Activated naive CD8-positive, alpha-beta T cell treated with anti-CD3 and anti-CD28 coated beads for 36 hours (primary cell): ENCODE measurements around the gene KRTAP5-8. TPM values are rescaled to one million over a fixed set of nuclear protein-coding genes. Genes with fewer than 3 reads are reported as not detected.
"Not testable (repeated sequence)": the region's sequence is repeated elsewhere in the genome, so short reads cannot be mapped to it uniquely, and the experiment has no call there.

Experiments used
- DNase-seq: peaks from one replicate; pipeline ENCODE4 v3.0.0; 2021
- H3K27ac Mint-ChIP-seq: one replicate; pipeline ENCODE4 v1.8.0; 2022; ENCODE audit warnings: mild to moderate bottlenecking, moderate library complexity, mixed read lengths
- H3K27me3 Mint-ChIP-seq: one replicate; pipeline ENCODE4 v1.8.0; 2022; ENCODE audit warnings: mild to moderate bottlenecking, mixed read lengths
- H3K36me3 Mint-ChIP-seq: one replicate; pipeline ENCODE4 v1.8.0; 2021; ENCODE audit warnings: mild to moderate bottlenecking, mixed read lengths
- H3K4me1 Mint-ChIP-seq: one replicate; pipeline ENCODE4 v1.8.0; 2021; ENCODE audit warnings: mixed read lengths
- H3K4me3 Mint-ChIP-seq: one replicate; pipeline ENCODE4 v1.8.0; 2022; ENCODE audit warnings: mild to moderate bottlenecking, moderate library complexity, mixed read lengths
- H3K9me3 Mint-ChIP-seq: one replicate; pipeline ENCODE4 v1.8.0; 2022; ENCODE audit warnings: mixed read lengths
- total RNA-seq, 2 experiments: library from RNA; stranded (reverse); gene quantifications; one replicate each; pipeline ENCODE4 v1.2.3, GENCODE V29; 2021

Gene KRTAP5-8
- total RNA-seq, 2 experiments from 2014 or later: not detected

DNA sequence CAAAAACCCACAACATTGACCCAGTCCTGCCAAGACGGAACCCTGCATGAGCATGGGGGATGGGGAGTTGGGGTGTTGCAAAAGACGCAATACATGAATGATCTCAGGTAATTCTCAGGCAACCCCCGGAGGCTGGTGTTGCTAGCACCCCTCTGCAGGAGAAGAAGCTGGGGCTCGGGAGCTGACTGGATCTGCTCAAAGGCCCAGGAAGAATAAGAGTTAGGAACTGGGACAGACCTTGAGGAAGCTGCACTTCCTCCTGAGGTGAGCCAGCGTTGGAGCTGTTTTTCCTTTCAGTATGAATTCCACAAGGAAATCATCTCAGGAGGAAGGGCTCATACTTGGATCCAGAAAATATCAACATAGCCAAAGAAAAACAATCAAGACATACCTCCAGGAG lies 10.3 kb downstream of the KRTAP5-8 start, which contains the start of gene KRTAP5-9:
Gene KRTAP5-9 (plus strand): TSS at position 301 of the 400 bp plus-strand sequence. CDS start 238 bp downstream, outside the sequence.
- H3K4me1 Mint-ChIP-seq: peaks cover 18% of the 10 kb centered on the region
- H3K36me3 Mint-ChIP-seq: no peaks in the 10 kb centered on the region
- peaks cover 17% of the 10 kb centered on the region for H3K27me3 Mint-ChIP-seq
- H3K9me3 Mint-ChIP-seq: no peaks in the 10 kb centered on the region
- no peak within 1 kb of the TSS for H3K27ac Mint-ChIP-seq
- H3K4me3 Mint-ChIP-seq: no peak within 1 kb of the TSS
- DNase-seq: no peak

DNA sequence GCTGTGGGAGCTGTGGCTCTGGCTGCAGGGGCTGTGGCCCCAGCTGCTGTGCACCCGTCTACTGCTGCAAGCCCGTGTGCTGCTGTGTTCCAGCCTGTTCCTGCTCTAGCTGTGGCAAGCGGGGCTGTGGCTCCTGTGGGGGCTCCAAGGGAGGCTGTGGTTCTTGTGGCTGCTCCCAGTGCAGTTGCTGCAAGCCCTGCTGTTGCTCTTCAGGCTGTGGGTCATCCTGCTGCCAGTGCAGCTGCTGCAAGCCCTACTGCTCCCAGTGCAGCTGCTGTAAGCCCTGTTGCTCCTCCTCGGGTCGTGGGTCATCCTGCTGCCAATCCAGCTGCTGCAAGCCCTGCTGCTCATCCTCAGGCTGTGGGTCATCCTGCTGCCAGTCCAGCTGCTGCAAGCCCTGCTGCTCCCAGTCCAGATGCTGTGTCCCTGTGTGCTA lies 10.9 kb downstream of the KRTAP5-8 start:
- peaks cover 12% of the 10 kb centered on the region for H3K4me1 Mint-ChIP-seq
- no peak overlapping the region for H3K4me3 Mint-ChIP-seq
- peaks cover 17% of the 10 kb centered on the region for H3K27me3 Mint-ChIP-seq
- no peak overlapping the region for H3K27ac Mint-ChIP-seq
- no peaks in the 10 kb centered on the region for H3K9me3 Mint-ChIP-seq
- no peak for DNase-seq
- H3K36me3 Mint-ChIP-seq: no peaks in the 10 kb centered on the region

DNA sequence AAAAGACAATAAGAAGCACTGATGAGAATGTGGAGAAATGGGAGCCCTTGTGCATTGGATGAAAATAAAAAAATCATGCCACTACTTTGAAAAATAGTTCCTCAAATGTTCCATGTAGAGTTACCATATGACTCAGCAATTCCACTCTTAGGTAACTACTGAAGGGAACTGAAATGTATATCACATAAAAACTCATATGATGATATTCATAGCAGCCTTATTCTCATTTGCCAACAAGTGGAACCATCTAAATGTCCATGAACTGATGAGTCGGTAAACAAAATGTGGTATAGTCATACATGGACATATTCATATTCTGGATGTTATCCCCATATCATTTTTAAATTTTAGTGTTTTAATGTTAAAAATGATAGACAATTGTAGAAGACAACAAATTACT lies 13.9 kb downstream of the KRTAP5-8 start:
- Mint-ChIP-seq H3K4me1 (peaks cover 5% of the 10 kb centered on the region), H3K36me3 (no peaks in the 10 kb centered on the region), H3K9me3 (no peaks in the 10 kb centered on the region), H3K27ac (no peak overlapping the region), H3K27me3 (peaks cover 13% of the 10 kb centered on the region), H3K4me3 (no peak overlapping the region)
- no peak for DNase-seq

DNA sequence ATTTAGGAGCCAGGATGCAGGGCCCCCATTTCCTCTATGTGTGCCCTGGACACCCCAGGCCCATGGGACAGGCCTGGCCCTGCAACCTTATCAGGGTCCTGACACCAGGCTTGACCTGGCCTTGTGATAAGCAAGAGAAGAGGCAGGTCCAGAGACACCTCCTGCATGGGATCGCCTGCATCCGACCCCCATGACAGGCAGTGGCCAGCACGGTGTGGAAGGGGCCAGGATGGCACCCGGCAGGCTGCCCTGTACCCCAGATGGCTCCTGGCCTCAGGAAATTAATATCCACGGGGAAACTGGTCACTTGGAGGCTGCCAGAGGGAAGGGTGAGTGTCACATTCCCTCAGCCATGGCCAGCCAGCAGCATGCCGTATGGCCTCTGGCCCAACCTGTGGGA lies 17.2 kb downstream of the KRTAP5-8 start:
- no peak overlapping the region for H3K27ac Mint-ChIP-seq
- H3K27me3 Mint-ChIP-seq: peaks cover 17% of the 10 kb centered on the region
- H3K36me3 Mint-ChIP-seq: no peaks in the 10 kb centered on the region
- no peaks in the 10 kb centered on the region for H3K9me3 Mint-ChIP-seq
- peaks cover 5% of the 10 kb centered on the region for H3K4me1 Mint-ChIP-seq
- DNase-seq: no peak
- no peak overlapping the region for H3K4me3 Mint-ChIP-seq

DNA sequence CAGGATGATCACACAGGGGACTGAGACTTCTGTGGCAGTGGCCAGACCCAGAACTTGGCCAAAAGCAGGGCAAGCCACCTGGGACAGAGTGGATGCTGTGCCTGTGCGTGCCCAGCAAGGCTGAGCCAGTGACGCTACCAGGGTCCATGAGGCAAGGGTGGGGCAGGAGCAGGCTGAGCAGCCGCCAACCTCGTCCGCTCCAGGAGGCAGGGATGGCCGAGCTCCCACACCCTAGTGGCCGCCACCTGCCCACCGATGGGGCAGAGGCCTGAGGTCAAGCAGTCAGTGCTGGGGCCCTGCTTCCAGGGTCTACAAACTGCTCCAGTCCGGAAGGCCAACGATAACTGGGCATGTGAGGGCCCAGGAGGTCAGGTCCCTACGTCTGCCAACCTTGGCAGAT lies 17.7 kb downstream of the KRTAP5-8 start:
- Mint-ChIP-seq H3K4me1 (peaks cover 5% of the 10 kb centered on the region), H3K36me3 (no peaks in the 10 kb centered on the region), H3K4me3 (no peak overlapping the region), H3K27ac (no peak overlapping the region), H3K9me3 (no peaks in the 10 kb centered on the region), H3K27me3 (peaks cover 15% of the 10 kb centered on the region)
- DNase-seq: no peak

DNA sequence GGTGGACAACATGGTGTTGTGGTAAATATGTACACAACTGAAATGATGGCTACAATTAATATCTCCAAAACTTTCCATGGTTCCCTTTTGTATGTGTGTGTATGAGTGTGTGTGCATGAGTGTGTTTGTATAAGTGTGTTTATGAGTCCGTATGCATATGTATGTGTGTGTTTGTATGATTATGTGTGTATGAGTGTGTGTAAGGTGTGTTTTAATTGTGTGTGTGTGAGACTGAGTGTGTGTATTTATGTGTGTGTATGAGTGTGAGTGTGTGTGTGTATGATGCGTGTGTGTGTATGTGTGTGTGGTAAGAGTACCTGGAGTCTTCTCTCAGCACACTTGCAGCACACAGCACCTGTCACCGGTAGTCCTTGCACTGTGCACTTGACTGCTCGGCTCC lies 18.2 kb downstream of the KRTAP5-8 start:
- Mint-ChIP-seq H3K27ac (no peak overlapping the region), H3K9me3 (no peaks in the 10 kb centered on the region), H3K4me3 (no peak overlapping the region), H3K4me1 (peaks cover 5% of the 10 kb centered on the region), H3K36me3 (no peaks in the 10 kb centered on the region), H3K27me3 (peaks cover 19% of the 10 kb centered on the region)
- DNase-seq: no peak

DNA sequence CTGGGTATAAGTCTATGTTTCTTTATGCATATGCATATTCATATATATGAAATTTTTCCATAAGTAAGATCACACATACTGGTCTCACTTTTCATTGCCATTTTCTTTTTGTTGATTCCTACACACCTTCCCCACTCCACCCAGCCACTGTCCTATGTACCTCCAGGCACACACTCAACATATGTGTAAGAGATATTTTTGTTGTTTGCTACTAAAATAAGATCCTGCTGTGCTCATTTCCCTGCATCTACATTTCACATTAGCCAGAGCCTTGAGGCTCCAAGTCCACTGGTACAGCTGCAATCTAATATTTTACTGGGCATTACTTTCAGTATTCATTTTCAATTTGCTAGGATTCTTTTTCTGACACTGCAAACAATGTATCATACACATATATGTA lies 19.4 kb downstream of the KRTAP5-8 start:
- no peaks in the 10 kb centered on the region for H3K36me3 Mint-ChIP-seq
- H3K4me1 Mint-ChIP-seq: no peaks in the 10 kb centered on the region
- no peak overlapping the region for H3K4me3 Mint-ChIP-seq
- H3K27me3 Mint-ChIP-seq: peaks cover 25% of the 10 kb centered on the region
- no peak for DNase-seq
- H3K9me3 Mint-ChIP-seq: no peaks in the 10 kb centered on the region
- H3K27ac Mint-ChIP-seq: no peak overlapping the region

DNA sequence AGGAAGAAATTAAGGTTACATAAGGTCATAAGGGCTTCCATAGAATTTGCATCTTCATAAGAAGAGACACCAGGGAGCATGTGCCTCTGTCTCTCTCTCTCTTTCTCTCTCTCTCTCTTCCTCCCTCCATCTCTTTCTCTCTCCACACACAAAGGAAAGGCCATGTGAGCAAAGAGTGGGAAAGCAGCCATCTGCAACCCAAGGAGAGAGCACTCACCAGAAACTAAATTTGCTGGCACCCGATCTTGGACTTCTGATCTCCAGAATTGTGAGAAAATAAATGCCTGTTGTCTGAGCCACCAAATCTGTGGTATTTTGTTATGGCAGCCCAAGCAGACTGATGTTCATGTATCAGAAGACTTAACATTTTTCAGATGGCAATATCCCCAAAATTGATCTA lies 21.2 kb downstream of the KRTAP5-8 start:
- no peaks in the 10 kb centered on the region for H3K9me3 Mint-ChIP-seq
- H3K4me1 Mint-ChIP-seq: no peaks in the 10 kb centered on the region
- no peak overlapping the region for H3K27ac Mint-ChIP-seq
- no peak for DNase-seq
- no peaks in the 10 kb centered on the region for H3K36me3 Mint-ChIP-seq
- peaks cover 36% of the 10 kb centered on the region for H3K27me3 Mint-ChIP-seq
- H3K4me3 Mint-ChIP-seq: no peak overlapping the region

DNA sequence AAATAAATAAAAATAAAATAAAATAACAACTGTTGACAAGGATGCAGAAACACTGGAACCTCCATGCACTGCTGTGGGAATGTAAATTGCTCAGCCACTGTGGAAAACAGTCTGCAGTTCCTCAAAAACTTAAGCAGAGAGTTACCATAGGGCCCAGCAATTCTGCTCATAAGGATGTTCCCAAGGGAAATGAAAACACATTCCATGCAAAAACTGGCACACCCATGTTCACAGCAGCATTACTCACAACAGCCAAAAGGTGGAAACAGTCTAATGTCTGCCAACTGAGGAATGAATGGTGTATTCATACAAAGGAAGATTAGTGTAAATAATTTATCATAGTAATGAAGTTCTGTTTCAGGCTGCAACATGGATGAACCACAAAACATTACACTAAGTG lies 24.3 kb downstream of the KRTAP5-8 start:
- Mint-ChIP-seq H3K4me1 (no peaks in the 10 kb centered on the region), H3K4me3 (no peak overlapping the region), H3K9me3 (no peaks in the 10 kb centered on the region), H3K27ac (no peak overlapping the region), H3K36me3 (no peaks in the 10 kb centered on the region), H3K27me3 (peaks cover 54% of the 10 kb centered on the region)
- no peak for DNase-seq

DNA sequence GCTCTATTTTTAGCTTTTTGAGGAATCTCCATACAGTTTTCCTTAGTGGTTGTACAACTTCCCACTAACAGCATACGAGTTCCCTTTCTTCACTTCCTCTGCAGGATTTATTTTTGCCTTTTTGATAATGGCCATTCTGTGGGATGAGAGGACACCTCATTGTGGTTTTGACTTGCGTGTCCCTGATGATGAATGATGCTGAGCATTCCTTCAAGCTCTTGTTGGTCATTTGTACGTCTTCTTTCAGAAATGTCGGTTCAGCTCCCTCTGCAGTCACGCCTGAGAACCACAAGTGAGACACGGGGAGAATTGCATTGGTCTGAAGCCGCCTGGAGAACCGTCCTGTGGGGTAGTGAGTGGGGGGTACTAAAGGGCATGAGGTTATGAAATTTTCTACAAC lies 25.6 kb downstream of the KRTAP5-8 start:
- no peaks in the 10 kb centered on the region for H3K9me3 Mint-ChIP-seq
- no peaks in the 10 kb centered on the region for H3K36me3 Mint-ChIP-seq
- DNase-seq: no peak
- no peaks in the 10 kb centered on the region for H3K4me1 Mint-ChIP-seq
- H3K4me3 Mint-ChIP-seq: no peak overlapping the region
- H3K27ac Mint-ChIP-seq: no peak overlapping the region
- peaks cover 49% of the 10 kb centered on the region for H3K27me3 Mint-ChIP-seq

DNA sequence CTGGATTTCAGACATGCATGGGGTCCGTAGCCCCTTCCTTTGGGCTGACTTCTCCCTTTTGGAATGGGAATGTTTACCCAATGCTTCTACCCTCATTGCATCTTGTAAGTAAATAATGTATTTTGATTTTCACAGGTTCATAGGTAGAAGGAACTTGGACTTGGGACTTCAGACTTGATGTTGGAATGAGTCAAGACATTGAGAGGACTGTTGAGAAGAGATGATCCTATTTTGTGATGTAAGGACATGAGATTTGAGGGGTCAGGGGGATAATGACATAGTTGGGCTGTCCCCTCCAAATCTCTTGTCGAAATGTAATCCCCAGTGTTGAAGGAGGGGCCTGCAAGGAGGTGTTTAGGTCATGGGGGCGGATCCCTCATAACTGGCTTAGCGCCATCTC lies 26.6 kb downstream of the KRTAP5-8 start:
- H3K27me3 Mint-ChIP-seq: peaks cover 44% of the 10 kb centered on the region
- no peaks in the 10 kb centered on the region for H3K9me3 Mint-ChIP-seq
- DNase-seq: no peak
- no peaks in the 10 kb centered on the region for H3K36me3 Mint-ChIP-seq
- H3K4me3 Mint-ChIP-seq: no peak overlapping the region
- H3K27ac Mint-ChIP-seq: no peak overlapping the region
- no peaks in the 10 kb centered on the region for H3K4me1 Mint-ChIP-seq

DNA sequence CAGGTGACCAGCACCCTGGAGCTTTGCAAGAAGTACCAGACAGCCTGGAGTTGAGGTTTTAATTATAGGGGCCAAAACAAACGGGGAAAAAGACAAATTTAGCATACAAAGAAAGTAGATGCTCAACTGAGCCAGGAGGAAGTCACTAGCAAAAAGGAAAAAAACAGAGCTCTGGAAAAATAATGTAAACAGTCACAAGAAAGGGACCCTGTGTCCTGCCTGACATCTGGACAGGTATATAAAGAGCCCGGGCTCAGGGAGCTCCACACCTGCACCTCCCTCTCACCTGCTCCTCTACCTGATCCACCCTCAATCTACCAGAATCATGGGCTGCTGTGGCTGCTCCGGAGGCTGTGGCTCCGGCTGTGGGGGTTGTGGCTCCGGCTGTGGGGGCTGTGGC lies 27.4 kb downstream of the KRTAP5-8 start, which contains the start of gene KRTAP5-10:
Gene KRTAP5-10 (plus strand): TSS at position 301 of the 400 bp plus-strand sequence. CDS start 25 bp downstream, at position 326.
- Mint-ChIP-seq H3K4me3 (no peak within 1 kb of the TSS), H3K9me3 (no peaks in the 10 kb centered on the region), H3K27ac (no peak within 1 kb of the TSS), H3K27me3 (peaks cover 41% of the 10 kb centered on the region), H3K36me3 (no peaks in the 10 kb centered on the region), H3K4me1 (no peaks in the 10 kb centered on the region)
- DNase-seq: no peak

DNA sequence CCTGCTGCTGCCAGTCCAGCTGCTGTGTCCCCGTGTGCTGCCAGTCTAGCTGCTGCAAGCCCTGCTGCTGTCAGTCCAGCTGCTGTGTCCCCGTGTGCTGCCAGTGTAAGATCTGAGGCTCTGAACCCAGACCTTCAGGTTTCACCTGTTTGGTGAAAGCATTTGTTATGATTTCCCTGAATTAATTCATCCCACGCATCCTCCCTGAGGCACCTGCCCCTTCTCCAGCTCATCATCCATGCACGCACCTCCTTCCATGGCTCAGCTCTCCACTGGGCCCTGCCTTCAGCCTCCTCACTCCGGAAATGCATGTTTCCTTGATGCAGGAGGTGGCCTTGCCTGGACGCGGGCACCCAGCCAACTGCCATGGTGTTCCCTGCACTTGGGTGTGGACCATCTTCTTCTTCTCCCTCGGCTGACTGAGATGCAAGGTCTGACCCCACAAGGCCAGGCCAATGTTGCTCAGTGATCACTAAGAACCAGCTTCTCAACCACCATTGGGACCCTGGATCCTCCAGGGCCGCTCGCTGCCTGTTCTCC lies 28.3 kb downstream of the KRTAP5-8 start:
- Mint-ChIP-seq H3K9me3 (no peaks in the 10 kb centered on the region), H3K27me3 (peaks cover 33% of the 10 kb centered on the region), H3K36me3 (no peaks in the 10 kb centered on the region)

DNA sequence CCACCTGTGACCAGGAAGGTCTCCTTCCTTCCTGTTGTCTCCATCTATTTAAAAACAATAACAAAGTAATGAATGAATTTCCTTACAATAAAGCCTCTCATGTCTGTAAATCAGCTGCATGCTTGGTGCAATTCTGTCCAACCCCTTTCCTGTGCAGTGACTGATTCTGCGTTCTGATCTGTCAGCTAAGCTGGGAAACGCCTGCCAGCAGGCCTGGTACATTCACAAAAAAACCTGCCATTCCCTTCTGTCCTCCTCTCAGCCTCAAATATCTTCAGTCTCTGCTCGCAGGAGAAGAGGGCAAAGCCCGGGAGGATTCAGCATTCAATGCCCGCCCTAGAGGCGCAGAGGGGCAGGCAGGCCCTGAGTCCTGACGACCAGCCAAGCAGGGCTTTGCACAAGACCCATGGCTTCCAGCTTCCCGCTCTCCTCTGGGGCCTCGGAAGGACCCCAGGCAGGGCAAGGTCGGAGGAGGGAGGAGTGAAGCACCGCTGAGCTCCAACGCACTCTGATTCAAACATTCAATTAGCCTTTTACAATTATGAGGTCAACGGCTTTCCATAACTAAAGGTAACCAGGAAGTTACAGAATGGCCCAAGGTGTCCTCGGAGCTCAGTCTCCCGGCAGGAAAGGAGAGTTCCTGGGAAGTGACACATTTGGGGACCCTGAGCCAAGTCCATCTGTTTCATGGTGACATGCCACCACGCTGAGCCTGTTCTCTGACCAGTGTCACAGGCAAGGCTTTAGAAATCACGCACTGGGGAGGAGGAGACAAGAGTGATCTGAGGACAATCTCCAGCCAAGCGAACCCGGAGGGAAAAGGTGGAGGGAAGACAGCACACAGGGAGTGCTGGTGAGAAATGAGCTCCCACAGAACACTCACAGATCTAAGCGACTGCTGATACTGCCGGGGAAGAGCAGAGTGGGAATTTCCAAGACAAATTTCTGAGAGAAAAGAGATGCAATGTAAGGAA lies 29.1 kb downstream of the KRTAP5-8 start:
- peaks cover 28% of the 10 kb centered on the region for H3K27me3 Mint-ChIP-seq
- H3K4me3 Mint-ChIP-seq, H3K27ac Mint-ChIP-seq, H3K4me1 Mint-ChIP-seq, H3K9me3 Mint-ChIP-seq, H3K36me3 Mint-ChIP-seq, DNase-seq: not testable (repeated sequence)

More for the DNA sequence above, 28.3 kb downstream of the KRTAP5-8 start:
- Mint-ChIP-seq H3K4me3 (no peak overlapping the region), H3K4me1 (no peaks in the 10 kb centered on the region), H3K27ac (no peak overlapping the region)
- no peak for DNase-seq

DNA sequence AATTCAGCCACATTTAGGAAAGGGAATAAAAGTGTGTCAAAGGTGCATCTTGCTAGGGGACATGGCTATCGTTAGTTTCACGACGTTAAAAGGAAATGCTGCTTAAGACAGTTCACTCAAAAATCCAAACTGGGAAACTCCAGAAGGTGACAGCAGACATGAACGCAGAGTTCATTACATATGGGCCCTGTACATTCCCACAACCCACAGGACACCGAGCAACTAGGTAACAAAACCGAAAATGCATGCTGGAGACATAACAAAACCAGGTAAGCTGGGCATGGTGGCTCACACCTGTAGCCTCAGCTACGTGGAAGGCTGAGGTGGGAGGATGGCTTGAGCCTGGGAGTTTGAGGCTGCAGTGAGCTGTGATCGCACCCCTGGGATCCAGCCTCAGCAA lies 29.8 kb downstream of the KRTAP5-8 start:
- H3K4me1 Mint-ChIP-seq, H3K9me3 Mint-ChIP-seq, H3K27ac Mint-ChIP-seq, H3K4me3 Mint-ChIP-seq, DNase-seq, H3K36me3 Mint-ChIP-seq: not testable (repeated sequence)
- peaks cover 28% of the 10 kb centered on the region for H3K27me3 Mint-ChIP-seq
